ENCODE measurements around the gene AGFG2.
"Not testable (repeated sequence)": the region's sequence is repeated elsewhere in the genome, so short reads cannot be mapped to it uniquely, and the experiment has no call there.

AGFG2 gene

GRCh38 chr7:100520138-100520537 is 18.9 kb upstream of the AGFG2 start:
- DNase-seq (ENCODE audit: insufficient read length, low spot score) = no peak
- FAIRE-seq = no peak

GRCh38 chr7:100521076-100521475 is 17.9 kb upstream of the AGFG2 start:
- no peak for DNase-seq (ENCODE audit: insufficient read length, low spot score)
- no peak for FAIRE-seq

GRCh38 chr7:100521909-100522593 is 17.0 kb upstream of the AGFG2 start:
- DNase-seq (ENCODE audit: insufficient read length, low spot score); FAIRE-seq: not testable (repeated sequence)

- not testable (repeated sequence) for DNase-seq (ENCODE audit: insufficient read length, low spot score); FAIRE-seq
These were observed 15.8 kb upstream of the AGFG2 start for GRCh38 chr7:100523192-100523591.

GRCh38 chr7:100528108-100528866 is 10.7 kb upstream of the AGFG2 start:
- DNase-seq (ENCODE audit: insufficient read length, low spot score); FAIRE-seq: not testable (repeated sequence)

GRCh38 chr7:100532165-100533022 is 6.6 kb upstream of the AGFG2 start:
- DNase-seq (ENCODE audit: insufficient read length, low spot score) (no peak), FAIRE-seq (no peak)

GRCh38 chr7:100535982-100536381 is 3.0 kb upstream of the AGFG2 start:
- not testable (repeated sequence) for DNase-seq (ENCODE audit: insufficient read length, low spot score); FAIRE-seq

- not testable (repeated sequence) for DNase-seq (ENCODE audit: insufficient read length, low spot score); FAIRE-seq
These were observed 2.3 kb upstream of the AGFG2 start for GRCh38 chr7:100536695-100537094.

- no peak for FAIRE-seq
These were observed 702 bp upstream of the AGFG2 start for GRCh38 chr7:100538348-100538653.

GRCh38 chr7:100539436-100540006 is 518 bp downstream of the AGFG2 start:
- FAIRE-seq (no peak), DNase-seq (ENCODE audit: insufficient read length, low spot score) (no peak)

More at GRCh38 chr7:100538348-100538653, 702 bp upstream of the AGFG2 start:
- no peak for DNase-seq (ENCODE audit: insufficient read length, low spot score)

- FAIRE-seq = no peak
- DNase-seq (ENCODE audit: insufficient read length, low spot score) = no peak
These were observed 1.2 kb downstream of the AGFG2 start for GRCh38 chr7:100540073-100540723.

GRCh38 chr7:100541309-100541708 is 2.3 kb downstream of the AGFG2 start:
- DNase-seq (ENCODE audit: insufficient read length, low spot score); FAIRE-seq: not testable (repeated sequence)

GRCh38 chr7:100543586-100543985 is 4.6 kb downstream of the AGFG2 start:
- DNase-seq (ENCODE audit: insufficient read length, low spot score) = no peak
- FAIRE-seq = no peak

GRCh38 chr7:100544386-100544785 is 5.4 kb downstream of the AGFG2 start:
- DNase-seq (ENCODE audit: insufficient read length, low spot score) (no peak), FAIRE-seq (no peak)

GRCh38 chr7:100544967-100545359 is 6.0 kb downstream of the AGFG2 start:
- no peak for DNase-seq (ENCODE audit: insufficient read length, low spot score)
- no peak for FAIRE-seq

GRCh38 chr7:100545360-100546128 is 6.5 kb downstream of the AGFG2 start:
- peak; percentile 65 for DNase-seq (ENCODE audit: insufficient read length, low spot score)
- no peak for FAIRE-seq

GRCh38 chr7:100546129-100546925 is 7.3 kb downstream of the AGFG2 start:
- no peak for FAIRE-seq

GRCh38 chr7:100546926-100547800 is 8.2 kb downstream of the AGFG2 start:
- no peak for FAIRE-seq
- no peak for DNase-seq (ENCODE audit: insufficient read length, low spot score)

More at GRCh38 chr7:100546129-100546925, 7.3 kb downstream of the AGFG2 start:
- DNase-seq (ENCODE audit: insufficient read length, low spot score) = no peak
